ENCODE measurements around the gene NDUFS2.

GRCh38 chr1:161179698-161180097, 22.5 kb upstream of the NDUFS2 start:
- no peak for TF ChIP-seq POLR2AphosphoS5 (IDR thresholded peaks at IDR 0.05)
- no peak for TF ChIP-seq POLR2A (IDR thresholded peaks at IDR 0.05; ENCODE audit: low read depth)
